ENCODE measurements around the gene OR51E2. TPM values are rescaled to one million over a fixed set of nuclear protein-coding genes. Genes with fewer than 3 reads are reported as not detected.

The OR51E2 gene
- total RNA-seq, 1 experiment from 2014 or later, result not detected

DNA sequence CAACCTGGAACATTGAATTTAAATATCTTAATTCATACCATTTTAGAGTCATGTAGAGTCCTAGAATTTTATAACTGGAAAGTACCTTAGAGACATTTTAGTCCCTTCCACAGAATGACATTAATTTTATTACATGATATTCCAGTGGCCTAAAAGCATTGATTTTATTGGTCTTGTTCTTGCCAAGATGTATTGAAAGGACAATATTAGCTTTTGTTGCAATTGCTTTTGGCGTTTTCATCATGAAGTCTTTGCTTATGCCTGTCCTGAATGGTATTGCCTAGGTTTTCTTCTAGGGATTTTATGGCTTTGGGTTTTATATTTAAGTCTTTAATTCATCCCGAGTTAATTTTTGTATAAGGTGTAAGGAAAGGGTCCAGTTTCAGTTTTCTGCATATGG lies 43.1 kb upstream of the OR51E2 start:
- no peak overlapping the region for H3T11ph ChIP-seq (ENCODE audit: low read length)
- H3K27me3 ChIP-seq (ENCODE audit: insufficient read depth, low read length), result no peaks in the 10 kb centered on the region
- no peaks in the 10 kb centered on the region for H3K79me2 ChIP-seq (ENCODE audit: insufficient read depth, low read length)
- no peak overlapping the region for H2BK15ac ChIP-seq (ENCODE audit: low read depth, low read length)
- H2AFZ ChIP-seq (ENCODE audit: low read length), result no peak overlapping the region
- Mint-ChIP-seq H3K4me3 (no peak overlapping the region), H3K27me3 (ENCODE audit: low read depth) (no peaks in the 10 kb centered on the region), H3K36me3 (ENCODE audit: insufficient read depth in 1 of 3, low read depth in 3 of 3) (no peaks in the 10 kb centered on the region), H3K27ac (no peak overlapping the region), H3K9me3 (no peaks in the 10 kb centered on the region), H3K4me1 (no peaks in the 10 kb centered on the region)
- no peak overlapping the region for H4K5ac ChIP-seq (ENCODE audit: insufficient read length, low read depth, low read length)
- no peak overlapping the region for H3K4ac ChIP-seq (ENCODE audit: low read depth, low read length)
- no peak overlapping the region for H3K56ac ChIP-seq (ENCODE audit: insufficient read length, low read depth, low read length)
- DNase-seq, result no peak
- no peaks in the 10 kb centered on the region for H3K9me3 ChIP-seq (ENCODE audit: control insufficient read depth, low read depth, low read length)
- H3K18ac ChIP-seq (ENCODE audit: insufficient read length, low read depth, low read length), result no peak overlapping the region
- TF ChIP-seq, protein P1, sequence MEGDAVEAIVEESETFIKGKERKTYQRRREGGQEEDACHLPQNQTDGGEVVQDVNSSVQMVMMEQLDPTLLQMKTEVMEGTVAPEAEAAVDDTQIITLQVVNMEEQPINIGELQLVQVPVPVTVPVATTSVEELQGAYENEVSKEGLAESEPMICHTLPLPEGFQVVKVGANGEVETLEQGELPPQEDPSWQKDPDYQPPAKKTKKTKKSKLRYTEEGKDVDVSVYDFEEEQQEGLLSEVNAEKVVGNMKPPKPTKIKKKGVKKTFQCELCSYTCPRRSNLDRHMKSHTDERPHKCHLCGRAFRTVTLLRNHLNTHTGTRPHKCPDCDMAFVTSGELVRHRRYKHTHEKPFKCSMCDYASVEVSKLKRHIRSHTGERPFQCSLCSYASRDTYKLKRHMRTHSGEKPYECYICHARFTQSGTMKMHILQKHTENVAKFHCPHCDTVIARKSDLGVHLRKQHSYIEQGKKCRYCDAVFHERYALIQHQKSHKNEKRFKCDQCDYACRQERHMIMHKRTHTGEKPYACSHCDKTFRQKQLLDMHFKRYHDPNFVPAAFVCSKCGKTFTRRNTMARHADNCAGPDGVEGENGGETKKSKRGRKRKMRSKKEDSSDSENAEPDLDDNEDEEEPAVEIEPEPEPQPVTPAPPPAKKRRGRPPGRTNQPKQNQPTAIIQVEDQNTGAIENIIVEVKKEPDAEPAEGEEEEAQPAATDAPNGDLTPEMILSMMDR (conservative IDR thresholded peaks at IDR 0.05), result no peak
- no peaks in the 10 kb centered on the region for H4K20me1 ChIP-seq (ENCODE audit: control insufficient read depth, insufficient read depth, insufficient read length)
- H3K23ac ChIP-seq (ENCODE audit: insufficient read length, low read depth, low read length), result no peak overlapping the region
- H3K79me1 ChIP-seq (ENCODE audit: insufficient read depth, low read depth, low read length, poor library complexity, severe bottlenecking), result no peaks in the 10 kb centered on the region
- no peak overlapping the region for H3K9ac ChIP-seq (ENCODE audit: extremely low read depth, insufficient read length, low read length)
- H3K14ac ChIP-seq (ENCODE audit: insufficient read depth, low read length), result no peak overlapping the region
- no peak overlapping the region for H3K27ac ChIP-seq (ENCODE audit: insufficient read length, low read depth, low read length)
- no CpG with 5 or more reads among the region's 2 CpGs for WGBS (ENCODE audit: extremely low coverage, insufficient read length, low lambda C conversion rate)
- no peak overlapping the region for H3K4me2 ChIP-seq (ENCODE audit: insufficient read depth, insufficient read length, low read length)
- no peak overlapping the region for H4K8ac ChIP-seq (replicated peaks; ENCODE audit: insufficient read length, low read depth, low read length)
- H2BK12ac ChIP-seq (ENCODE audit: insufficient read length, low read depth, low read length), result no peak overlapping the region
- H2BK120ac ChIP-seq (ENCODE audit: low read depth, low read length, poor library complexity, severe bottlenecking), result no peak overlapping the region
- H2BK20ac ChIP-seq (ENCODE audit: low read depth, low read length, poor library complexity, severe bottlenecking), result no peak overlapping the region
- no peak overlapping the region for H2AK5ac ChIP-seq (ENCODE audit: insufficient read length, low read length)
- no peaks in the 10 kb centered on the region for H3K23me2 ChIP-seq (ENCODE audit: insufficient read length, low read depth, low read length, poor library complexity, severe bottlenecking)
- H3K4me1 ChIP-seq (ENCODE audit: insufficient read depth, low read length), result no peaks in the 10 kb centered on the region
- H4K91ac ChIP-seq (ENCODE audit: insufficient read length, low read depth, low read length), result no peak overlapping the region
- H2BK5ac ChIP-seq (ENCODE audit: insufficient read length, low read length), result no peak overlapping the region
